ENCODE results near the gene TLE4. TPM values are rescaled to one million over a fixed set of nuclear protein-coding genes. Genes with fewer than 3 reads are reported as not detected.

TLE4 gene
- total RNA-seq, 1 donor from 2014 or later, result 97.4 TPM

GRCh38 chr9:79731171-79731890 lies 159.6 kb downstream of the TLE4 start:
- no peaks in the 10 kb centered on the region for H3K4me1 Mint-ChIP-seq (ENCODE audit: low read depth, unreplicated experiment)
- no peak overlapping the region for H3K27ac Mint-ChIP-seq (ENCODE audit: unreplicated experiment)
- no peaks in the 10 kb centered on the region for H3K27me3 Mint-ChIP-seq (ENCODE audit: unreplicated experiment)
- no peaks in the 10 kb centered on the region for H3K9me3 Mint-ChIP-seq (ENCODE audit: unreplicated experiment)
- no peak overlapping the region for H3K4me3 Mint-ChIP-seq (ENCODE audit: unreplicated experiment)
- no peak for DNase-seq
- no peak for TF ChIP-seq CTCF (IDR thresholded peaks at IDR 0.05; ENCODE audit: partially characterized antibody, unreplicated experiment)
- peaks cover 19% of the 10 kb centered on the region for H3K36me3 Mint-ChIP-seq (ENCODE audit: unreplicated experiment)

- Mint-ChIP-seq H3K27me3 (ENCODE audit: unreplicated experiment) (no peaks in the 10 kb centered on the region), H3K27ac (ENCODE audit: unreplicated experiment) (no peak overlapping the region), H3K36me3 (ENCODE audit: unreplicated experiment) (peaks cover 14% of the 10 kb centered on the region), H3K9me3 (ENCODE audit: unreplicated experiment) (no peaks in the 10 kb centered on the region), H3K4me1 (ENCODE audit: low read depth, unreplicated experiment) (no peaks in the 10 kb centered on the region), H3K4me3 (ENCODE audit: unreplicated experiment) (no peak overlapping the region)
- no peak for TF ChIP-seq CTCF (IDR thresholded peaks at IDR 0.05; ENCODE audit: partially characterized antibody, unreplicated experiment)
- no peak for DNase-seq
Measured at GRCh38 chr9:79735023-79735779, 163.4 kb downstream of the TLE4 start.

- no peak for TF ChIP-seq CTCF (IDR thresholded peaks at IDR 0.05; ENCODE audit: partially characterized antibody, unreplicated experiment)
- H3K27ac Mint-ChIP-seq (ENCODE audit: unreplicated experiment), result no peak overlapping the region
- H3K9me3 Mint-ChIP-seq (ENCODE audit: unreplicated experiment), result no peaks in the 10 kb centered on the region
- H3K27me3 Mint-ChIP-seq (ENCODE audit: unreplicated experiment), result no peaks in the 10 kb centered on the region
- DNase-seq, result no peak
- no peaks in the 10 kb centered on the region for H3K4me1 Mint-ChIP-seq (ENCODE audit: low read depth, unreplicated experiment)
- H3K4me3 Mint-ChIP-seq (ENCODE audit: unreplicated experiment), result no peak overlapping the region
- H3K36me3 Mint-ChIP-seq (ENCODE audit: unreplicated experiment), result peaks cover 13% of the 10 kb centered on the region
Measured at GRCh38 chr9:79736051-79736450, 164.3 kb downstream of the TLE4 start.

DNA sequence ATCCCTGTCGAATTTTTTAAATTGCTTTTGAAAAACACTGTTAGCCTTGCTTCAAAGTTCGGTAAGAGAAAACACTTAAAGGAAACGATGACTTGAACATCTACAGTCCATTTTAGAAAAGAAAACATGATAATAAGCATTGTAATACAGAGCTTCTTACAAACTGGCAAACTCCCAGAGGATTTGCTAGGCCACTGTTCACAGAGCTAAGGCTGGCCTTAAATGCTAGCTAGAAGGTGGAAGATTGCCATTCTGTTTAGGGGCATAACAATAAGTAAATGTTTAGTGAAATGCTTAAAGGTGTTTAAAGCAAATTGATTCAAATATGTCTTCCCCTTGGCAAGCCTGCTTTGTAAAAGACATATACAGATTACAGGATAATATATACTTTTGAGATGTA lies 169.6 kb downstream of the TLE4 start:
- no peak for TF ChIP-seq CTCF (IDR thresholded peaks at IDR 0.05; ENCODE audit: partially characterized antibody, unreplicated experiment)
- Mint-ChIP-seq H3K4me3 (ENCODE audit: unreplicated experiment) (no peak overlapping the region), H3K27me3 (ENCODE audit: unreplicated experiment) (no peaks in the 10 kb centered on the region), H3K36me3 (ENCODE audit: unreplicated experiment) (no peaks in the 10 kb centered on the region), H3K4me1 (ENCODE audit: low read depth, unreplicated experiment) (no peaks in the 10 kb centered on the region), H3K9me3 (ENCODE audit: unreplicated experiment) (no peaks in the 10 kb centered on the region), H3K27ac (ENCODE audit: unreplicated experiment) (no peak overlapping the region)
- DNase-seq, result no peak

Data from glutamatergic neuron (in vitro differentiated cells).